ENCODE measurements around the gene PACS1.

GRCh38 chr11:66154109-66154508 is 84.0 kb downstream of the PACS1 start:
- TF ChIP-seq CTCF (IDR thresholded peaks at IDR 0.05) (no peak), POLR2AphosphoS5 (IDR thresholded peaks at IDR 0.05) (no peak)

Data from stomach (tissue), 4 donors.